Osteoblast (primary cell): ENCODE data around the gene ERBIN. TPM values are rescaled to one million over a fixed set of nuclear protein-coding genes. Genes with fewer than 3 reads are reported as not detected.
"Not testable (repeated sequence)": the region's sequence is repeated elsewhere in the genome, so short reads cannot be mapped to it uniquely, and the experiment has no call there.

Experiments
- DNase-seq: peaks from one replicate; pipeline ENCODE4 v3.0.0; 2011; ENCODE audit warnings: low spot score, mixed read lengths; ENCODE audit not compliant: insufficient read length; ENCODE audit errors: missing footprints
- H2AFZ ChIP-seq: 2 replicates; pipeline ENCODE4 v1.6.0; 2011; ENCODE audit warnings: mild to moderate bottlenecking, low read length
- H3K27ac ChIP-seq: 2 replicates; pipeline ENCODE4 v1.5.1; 2011; ENCODE audit warnings: mild to moderate bottlenecking, low read depth, low read length, moderate library complexity
- H3K27me3 ChIP-seq: 2 replicates; pipeline ENCODE4 v1.6.0; 2012; ENCODE audit warnings: mild to moderate bottlenecking, control low read depth, inconsistent platforms, low read length, moderate library complexity; ENCODE audit not compliant: insufficient read depth
- H3K36me3 ChIP-seq: 2 replicates; pipeline ENCODE4 v1.5.1; 2011; ENCODE audit warnings: mild to moderate bottlenecking, low read length, control low read depth, moderate library complexity; ENCODE audit not compliant: insufficient read depth
- H3K4me1 ChIP-seq: 2 replicates; pipeline ENCODE4 v1.5.1; 2011; ENCODE audit warnings: mild to moderate bottlenecking, low read length, control low read depth, moderate library complexity; ENCODE audit not compliant: insufficient read depth
- H3K4me2 ChIP-seq: 2 replicates; pipeline ENCODE4 v1.6.0; 2011; ENCODE audit warnings: mild to moderate bottlenecking, low read length; ENCODE audit not compliant: insufficient read depth
- H3K4me3 ChIP-seq: fragments of 200-600 bp; sonication (generic); 3 replicates; pipeline ENCODE4 v1.5.1; 2012; ENCODE audit warnings: mild to moderate bottlenecking, low read length, inconsistent platforms; ENCODE audit not compliant: insufficient read depth
- H3K79me2 ChIP-seq: 2 replicates; pipeline ENCODE4 v1.6.0; 2012; ENCODE audit warnings: mild to moderate bottlenecking, low read length, control low read depth, inconsistent platforms; ENCODE audit not compliant: insufficient read depth
- H3K9me3 ChIP-seq: 2 replicates; pipeline ENCODE4 v1.5.1; 2011; ENCODE audit warnings: low read depth, low read length, control low read depth
- H4K20me1 ChIP-seq: 2 replicates; pipeline ENCODE4 v1.6.0; 2012; ENCODE audit warnings: mild to moderate bottlenecking, low read length, control low read depth; ENCODE audit not compliant: insufficient read depth
- CTCF ChIP-seq: IDR thresholded peaks from 2 replicates; pipeline ENCODE4 v1.5.1; 2011; ENCODE audit warnings: mild to moderate bottlenecking, low read depth, low read length, moderate library complexity; ENCODE audit errors: extremely low read depth
- total RNA-seq: library from RNA; depleted of rRNA; stranded (reverse); fragments of >200 nt; gene quantifications from 2 replicates; pipeline ENCODE4 v1.2.3, GENCODE V29; 2012

ERBIN gene
- total RNA-seq, 1 donor, result 199 TPM

GRCh38 chr5:65910711-65911110 is 15.7 kb upstream of the ERBIN start:
- no peak for DNase-seq
- TF ChIP-seq CTCF, result no peak
- Histone ChIP-seq H3K79me2 (no peaks in the 10 kb centered on the region), H2AFZ (no peak overlapping the region), H4K20me1 (no peaks in the 10 kb centered on the region), H3K36me3 (no peaks in the 10 kb centered on the region), H3K27ac (no peak overlapping the region), H3K4me3 (no peak overlapping the region), H3K27me3 (no peaks in the 10 kb centered on the region), H3K9me3 (no peaks in the 10 kb centered on the region), H3K4me2 (no peak overlapping the region), H3K4me1 (no peaks in the 10 kb centered on the region)

GRCh38 chr5:65912311-65912710 is 14.1 kb upstream of the ERBIN start:
- H3K27me3 ChIP-seq, result no peaks in the 10 kb centered on the region
- H4K20me1 ChIP-seq, result no peaks in the 10 kb centered on the region
- no peak overlapping the region for H2AFZ ChIP-seq
- no peak overlapping the region for H3K4me2 ChIP-seq
- H3K27ac ChIP-seq, result no peak overlapping the region
- TF ChIP-seq CTCF, result no peak
- H3K4me3 ChIP-seq, result no peak overlapping the region
- no peak for DNase-seq
- H3K36me3 ChIP-seq, result no peaks in the 10 kb centered on the region
- H3K9me3 ChIP-seq, result no peaks in the 10 kb centered on the region
- no peaks in the 10 kb centered on the region for H3K79me2 ChIP-seq
- no peaks in the 10 kb centered on the region for H3K4me1 ChIP-seq

- no peak overlapping the region for H3K4me3 ChIP-seq
- H2AFZ ChIP-seq, result peak overlapping the region; percentile 32
- DNase-seq, result no peak
- H4K20me1 ChIP-seq, result no peaks in the 10 kb centered on the region
- no peaks in the 10 kb centered on the region for H3K9me3 ChIP-seq
- H3K4me2 ChIP-seq, result no peak overlapping the region
- no peaks in the 10 kb centered on the region for H3K36me3 ChIP-seq
- H3K79me2 ChIP-seq, result no peaks in the 10 kb centered on the region
- H3K4me1 ChIP-seq, result no peaks in the 10 kb centered on the region
- TF ChIP-seq CTCF, result no peak
- H3K27ac ChIP-seq, result no peak overlapping the region
- H3K27me3 ChIP-seq, result no peaks in the 10 kb centered on the region
Measured at GRCh38 chr5:65913519-65913918, 12.9 kb upstream of the ERBIN start.

- H3K4me1 ChIP-seq, result peaks cover 4% of the 10 kb centered on the region
- no peaks in the 10 kb centered on the region for H3K79me2 ChIP-seq
- H3K27ac ChIP-seq, result no peak overlapping the region
- H2AFZ ChIP-seq, result peak overlapping the region; percentile 7
- no peaks in the 10 kb centered on the region for H3K36me3 ChIP-seq
- no peaks in the 10 kb centered on the region for H3K27me3 ChIP-seq
- no peak for TF ChIP-seq CTCF
- no peak overlapping the region for H3K4me3 ChIP-seq
- H3K9me3 ChIP-seq, result no peaks in the 10 kb centered on the region
- no peak for DNase-seq
- no peaks in the 10 kb centered on the region for H4K20me1 ChIP-seq
- H3K4me2 ChIP-seq, result no peak overlapping the region
Measured at GRCh38 chr5:65914641-65915196, 11.7 kb upstream of the ERBIN start.

- H3K36me3 ChIP-seq, H2AFZ ChIP-seq, H3K4me1 ChIP-seq, H3K4me2 ChIP-seq, H3K79me2 ChIP-seq, DNase-seq, H3K9me3 ChIP-seq, H3K27ac ChIP-seq, H3K4me3 ChIP-seq, H3K27me3 ChIP-seq, H4K20me1 ChIP-seq: not testable (repeated sequence)
Measured at GRCh38 chr5:65915661-65916060, 10.7 kb upstream of the ERBIN start.
